Osteocyte (in vitro differentiated cells): ENCODE measurements around the gene RRP12. TPM values are rescaled to one million over a fixed set of nuclear protein-coding genes. Genes with fewer than 3 reads are reported as not detected.
A peak's percentile ranks its signal among the peaks of the same experiment; 100 is the strongest.

Experiments used
- DNase-seq: peaks from one replicate; pipeline ENCODE4 v3.0.0; 2021; ENCODE audit warnings: mixed read lengths; ENCODE audit not compliant: unreplicated experiment; ENCODE audit errors: extremely low spot score
- H3K27ac Mint-ChIP-seq: one replicate; pipeline ENCODE4 v1.8.0; 2021; ENCODE audit warnings: mild to moderate bottlenecking, mixed read lengths; ENCODE audit not compliant: unreplicated experiment
- H3K27me3 Mint-ChIP-seq: one replicate; pipeline ENCODE4 v1.8.0; 2021; ENCODE audit warnings: mixed read lengths; ENCODE audit not compliant: unreplicated experiment
- H3K36me3 Mint-ChIP-seq: one replicate; pipeline ENCODE4 v1.8.0; 2021; ENCODE audit warnings: mixed read lengths; ENCODE audit not compliant: unreplicated experiment
- H3K4me1 Mint-ChIP-seq: one replicate; pipeline ENCODE4 v1.8.0; 2021; ENCODE audit warnings: mixed read lengths; ENCODE audit not compliant: unreplicated experiment
- H3K4me3 Mint-ChIP-seq: one replicate; pipeline ENCODE4 v1.8.0; 2021; ENCODE audit warnings: mild to moderate bottlenecking, moderate library complexity, mixed read lengths; ENCODE audit not compliant: unreplicated experiment
- H3K9me3 Mint-ChIP-seq: one replicate; pipeline ENCODE4 v1.8.0; 2021; ENCODE audit warnings: mixed read lengths; ENCODE audit not compliant: unreplicated experiment
- total RNA-seq: library from RNA; stranded (reverse); gene quantifications from 2 replicates; pipeline ENCODE4 v1.2.1, GENCODE V29; 2021
- TF ChIP-seq, protein P1 (sequence below): fragments of 200-600 bp; sonication (generic); IDR thresholded peaks from 2 replicates; pipeline ENCODE4 v1.5.0; 2021; ENCODE audit warnings: antibody characterized with exemption, mild to moderate bottlenecking, moderate library complexity

Gene RRP12
- total RNA-seq, 1 donor from 2014 or later: 30.1 TPM

DNA sequence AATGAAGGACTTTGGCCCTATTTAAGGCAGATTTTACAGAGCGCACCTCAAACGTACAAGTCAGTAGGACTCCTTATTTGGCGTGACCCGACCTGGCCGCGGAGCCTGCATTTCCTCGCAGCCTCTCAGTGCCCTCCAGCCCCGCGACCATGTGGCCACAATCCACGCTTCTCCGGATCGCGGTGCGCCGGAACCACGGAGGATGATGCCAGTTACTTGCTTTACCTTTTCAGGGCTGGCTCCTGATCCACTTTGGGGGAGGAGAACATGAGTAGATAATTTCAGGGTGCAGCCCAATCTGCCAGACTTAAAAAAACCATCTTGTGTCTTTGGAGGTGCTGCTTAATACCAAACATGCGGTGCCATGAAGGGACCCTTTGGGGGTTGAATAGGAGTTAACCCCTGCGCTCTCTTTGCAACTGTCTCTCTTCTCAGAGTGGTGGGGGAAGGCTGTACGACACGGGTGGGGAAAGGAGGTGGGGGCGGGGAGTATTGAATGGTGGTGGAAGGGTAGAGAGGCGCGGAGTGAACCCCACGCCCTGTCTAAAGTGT is 80.6 kb downstream of the RRP12 start:
- DNase-seq: no peak
- TF ChIP-seq, protein P1, sequence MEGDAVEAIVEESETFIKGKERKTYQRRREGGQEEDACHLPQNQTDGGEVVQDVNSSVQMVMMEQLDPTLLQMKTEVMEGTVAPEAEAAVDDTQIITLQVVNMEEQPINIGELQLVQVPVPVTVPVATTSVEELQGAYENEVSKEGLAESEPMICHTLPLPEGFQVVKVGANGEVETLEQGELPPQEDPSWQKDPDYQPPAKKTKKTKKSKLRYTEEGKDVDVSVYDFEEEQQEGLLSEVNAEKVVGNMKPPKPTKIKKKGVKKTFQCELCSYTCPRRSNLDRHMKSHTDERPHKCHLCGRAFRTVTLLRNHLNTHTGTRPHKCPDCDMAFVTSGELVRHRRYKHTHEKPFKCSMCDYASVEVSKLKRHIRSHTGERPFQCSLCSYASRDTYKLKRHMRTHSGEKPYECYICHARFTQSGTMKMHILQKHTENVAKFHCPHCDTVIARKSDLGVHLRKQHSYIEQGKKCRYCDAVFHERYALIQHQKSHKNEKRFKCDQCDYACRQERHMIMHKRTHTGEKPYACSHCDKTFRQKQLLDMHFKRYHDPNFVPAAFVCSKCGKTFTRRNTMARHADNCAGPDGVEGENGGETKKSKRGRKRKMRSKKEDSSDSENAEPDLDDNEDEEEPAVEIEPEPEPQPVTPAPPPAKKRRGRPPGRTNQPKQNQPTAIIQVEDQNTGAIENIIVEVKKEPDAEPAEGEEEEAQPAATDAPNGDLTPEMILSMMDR: no peak
- H3K27me3 Mint-ChIP-seq: peaks cover 11% of the 10 kb centered on the region
- H3K4me1 Mint-ChIP-seq: peaks cover 21% of the 10 kb centered on the region
- peak overlapping the region; percentile 2 for H3K27ac Mint-ChIP-seq
- peaks cover 1% of the 10 kb centered on the region for H3K36me3 Mint-ChIP-seq
- H3K4me3 Mint-ChIP-seq: peak overlapping the region; percentile 67
- H3K9me3 Mint-ChIP-seq: no peaks in the 10 kb centered on the region

DNA sequence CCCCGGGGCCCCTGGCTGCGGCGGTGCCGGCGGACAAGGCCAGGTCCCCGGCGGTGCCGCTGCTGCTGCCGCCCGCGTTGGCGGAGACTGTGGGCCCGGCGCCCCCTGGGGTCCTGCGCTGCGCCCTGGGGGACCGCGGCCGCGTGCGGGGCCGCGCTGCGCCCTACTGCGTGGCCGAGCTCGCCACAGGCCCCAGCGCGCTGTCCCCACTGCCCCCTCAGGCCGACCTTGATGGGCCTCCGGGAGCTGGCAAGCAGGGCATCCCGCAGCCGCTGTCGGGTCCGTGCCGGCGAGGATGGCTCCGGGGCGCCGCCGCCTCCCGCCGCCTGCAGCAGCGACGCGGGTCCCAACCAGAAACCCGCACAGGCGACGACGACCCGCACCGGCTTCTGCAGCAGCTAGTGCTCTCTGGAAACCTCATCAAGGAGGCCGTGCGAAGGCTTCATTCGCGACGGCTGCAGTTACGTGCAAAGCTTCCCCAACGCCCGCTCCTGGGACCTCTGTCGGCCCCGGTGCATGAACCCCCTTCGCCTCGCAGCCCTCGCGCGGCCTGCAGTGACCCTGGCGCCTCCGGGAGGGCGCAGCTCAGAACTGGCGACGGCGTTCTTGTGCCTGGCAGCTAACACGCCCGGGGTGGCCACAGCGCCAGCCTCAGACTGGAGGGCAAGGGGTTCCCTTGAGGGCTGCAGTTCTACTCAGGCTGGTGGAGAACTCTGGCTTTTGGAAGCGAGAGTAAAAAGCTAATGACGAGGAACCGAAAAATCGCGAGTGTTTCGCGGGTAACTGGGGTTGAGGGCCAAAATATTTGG is 81.3 kb downstream of the RRP12 start:
- Mint-ChIP-seq H3K27me3 (peaks cover 11% of the 10 kb centered on the region), H3K4me3 (peak overlapping the region; percentile 67), H3K27ac (peak overlapping the region; percentile 2), H3K9me3 (no peaks in the 10 kb centered on the region), H3K4me1 (peaks cover 21% of the 10 kb centered on the region), H3K36me3 (peaks cover 1% of the 10 kb centered on the region)
- no peak for DNase-seq
- TF ChIP-seq, protein P1: no peak

DNA sequence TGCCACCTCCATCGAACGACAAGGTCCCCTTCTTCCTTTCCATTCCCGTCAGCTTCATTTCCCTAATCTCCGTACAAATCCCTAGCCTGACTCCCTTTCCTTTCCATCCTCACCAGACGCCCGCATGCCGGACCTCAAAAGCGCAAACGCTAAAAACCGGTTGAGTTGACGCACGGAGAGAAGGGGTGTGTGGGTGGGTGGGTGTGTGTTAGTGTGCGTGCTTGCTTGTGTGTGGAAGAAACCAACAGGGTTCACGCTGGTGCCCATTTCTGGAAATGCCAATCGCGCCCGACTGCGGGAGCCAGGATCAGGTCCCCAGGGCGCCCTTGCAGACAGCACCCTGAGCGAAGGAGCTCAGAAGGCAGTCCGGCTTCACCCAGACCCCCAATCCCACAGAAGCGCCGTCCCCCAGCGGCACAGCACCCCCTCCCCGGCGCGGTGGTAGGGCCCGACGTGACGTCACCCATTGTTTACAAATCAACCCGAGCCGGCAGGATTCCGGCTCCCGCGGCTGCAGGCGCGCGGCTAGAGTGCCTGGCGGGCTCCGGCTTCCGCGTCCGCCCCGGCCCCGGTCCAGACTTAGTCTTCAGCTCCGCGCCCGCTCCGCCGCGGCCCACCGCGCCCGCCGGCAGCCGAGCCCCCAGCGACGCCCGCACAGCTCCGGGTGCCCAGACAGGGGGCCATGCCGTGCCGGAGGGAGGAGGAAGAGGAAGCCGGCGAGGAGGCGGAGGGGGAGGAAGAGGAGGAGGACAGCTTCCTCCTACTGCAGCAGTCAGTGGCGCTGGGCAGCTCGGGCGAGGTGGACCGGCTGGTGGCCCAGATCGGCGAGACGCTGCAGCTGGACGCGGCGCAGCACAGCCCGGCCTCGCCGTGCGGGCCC is 82.1 kb downstream of the RRP12 start, which contains the start of gene FRAT1:
Gene FRAT1 (plus strand): TSS at position 500 of the 880 bp plus-strand sequence. CDS start 183 bp downstream, at position 683.
- TF ChIP-seq, protein P1: no peak
- H3K27me3 Mint-ChIP-seq: peaks cover 11% of the 10 kb centered on the region
- peak within 1 kb of the TSS; percentile 91 for H3K4me3 Mint-ChIP-seq
- H3K9me3 Mint-ChIP-seq: no peaks in the 10 kb centered on the region
- H3K36me3 Mint-ChIP-seq: peaks cover 1% of the 10 kb centered on the region
- peaks cover 21% of the 10 kb centered on the region for H3K4me1 Mint-ChIP-seq
- H3K27ac Mint-ChIP-seq: peak within 1 kb of the TSS; percentile 100
- DNase-seq: peak; percentile 94

DNA sequence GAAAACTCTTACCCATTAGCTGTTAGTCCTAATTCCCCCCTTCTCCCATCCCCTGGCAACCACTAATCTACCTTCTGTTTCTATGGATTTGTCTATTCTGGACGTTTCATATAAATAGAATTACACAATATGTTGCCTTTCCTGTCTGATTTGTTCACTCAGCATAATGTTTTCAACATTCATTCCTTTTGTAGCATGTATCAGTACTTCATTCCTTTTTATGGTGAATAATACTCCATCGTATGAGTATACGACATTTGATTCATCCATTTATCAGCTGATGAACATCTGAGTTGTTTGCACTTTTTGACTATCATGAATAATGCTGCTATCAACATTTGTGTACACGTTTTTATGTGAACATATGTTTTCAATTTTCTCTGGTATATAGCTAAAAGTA is 86.5 kb downstream of the RRP12 start:
- Mint-ChIP-seq H3K9me3 (no peaks in the 10 kb centered on the region), H3K4me3 (no peak overlapping the region), H3K4me1 (peaks cover 4% of the 10 kb centered on the region), H3K27me3 (peaks cover 6% of the 10 kb centered on the region), H3K36me3 (no peaks in the 10 kb centered on the region), H3K27ac (no peak overlapping the region)
- TF ChIP-seq, protein P1: no peak
- no peak for DNase-seq
